ENCODE results near the gene ITLN2. TPM values are rescaled to one million over a fixed set of nuclear protein-coding genes. Genes with fewer than 3 reads are reported as not detected.

The ITLN2 gene
- total RNA-seq, 1 experiment from 2014 or later = 0.20 TPM

GRCh38 chr1:160950657-160951056 is 4.0 kb downstream of the ITLN2 start:
- TF ChIP-seq EGR1 (IDR thresholded peaks at IDR 0.05; ENCODE audit: low read depth) (no peak), EZH2 (IDR thresholded peaks at IDR 0.05) (no peak), ZBTB33 (IDR thresholded peaks at IDR 0.05; ENCODE audit: extremely low read depth, insufficient replicate concordance, low read length) (no peak), CEBPB (IDR thresholded peaks at IDR 0.05; ENCODE audit: low read depth) (no peak), POLR2A (IDR thresholded peaks at IDR 0.05; ENCODE audit: borderline replicate concordance, extremely low read depth, insufficient read depth, insufficient read length) (no peak), ZFX (IDR thresholded peaks at IDR 0.05) (no peak), REST (IDR thresholded peaks at IDR 0.05; ENCODE audit: low read depth) (no peak), SRF (IDR thresholded peaks at IDR 0.05; ENCODE audit: low read depth) (no peak), CBX3 (IDR thresholded peaks at IDR 0.05; ENCODE audit: low read depth) (no peak)
- RAD21 ChIA-PET (ENCODE audit: low non-redundant PET in 1 of 2, low total read pairs in 2 of 2, uncharacterized antibody in 2 of 2, unreplicated experiment in 2 of 2) = interaction anchor here in 1 of 2 experiments (1.3 kb wide), 1 partner anchor 114 kb away, joined by 3 read pairs; no protein-coding TSS in a partner anchor

More at GRCh38 chr1:160950657-160951056, 4.0 kb downstream of the ITLN2 start:
- BruUV-seq (replicated peaks) = no TSS peak
- DNase-seq (ENCODE audit: low read depth, low spot score) (no peak), ATAC-seq (no peak)
- no peak overlapping the region for H3K9ac ChIP-seq (ENCODE audit: low read length)
- CTCF ChIA-PET = interaction anchor here (0.7 to 4.7 kb wide), 10 partner anchors 9 to 275 kb away, joined by 3 to 46 read pairs (median 12); no protein-coding TSS in a partner anchor
- no peak overlapping the region for H3K27ac ChIP-seq (ENCODE audit: low read depth, low read length)
- H3K4me1 ChIP-seq (ENCODE audit: control insufficient read depth in 1 of 2, insufficient read depth in 2 of 2, low read length in 2 of 2) = peaks cover 0 to 8% of the 10 kb centered on the region in 2 experiments; a peak in 2 of 4 replicates
- H4K20me1 ChIP-seq (ENCODE audit: insufficient read depth) = no peaks in the 10 kb centered on the region
- H2AFZ ChIP-seq (ENCODE audit: low read depth, low read length, poor library complexity, severe bottlenecking) = no peak overlapping the region
- H3K9me2 ChIP-seq (ENCODE audit: insufficient read depth) = no peaks in the 10 kb centered on the region
- H3K27me3 ChIP-seq (ENCODE audit: insufficient read depth, low read length) = no peaks in the 10 kb centered on the region
- H3K79me2 ChIP-seq (ENCODE audit: insufficient read depth, low read length) = no peaks in the 10 kb centered on the region
- no peak overlapping the region for H3K4me3 ChIP-seq (replicated peaks in 1 of 2; ENCODE audit: low read depth in 1 of 2, low read length in 2 of 2)
- no peaks in the 10 kb centered on the region for H3K36me3 ChIP-seq (ENCODE audit: control insufficient read depth in 1 of 2, insufficient read depth in 2 of 2, low read length in 2 of 2)
- POLR2A ChIA-PET = no interaction called here
- intact Hi-C loops (cut with micrococcal nuclease) = loop anchor here (1.0 to 5.0 kb wide), 5 partner anchors 115 to 523 kb away; no protein-coding TSS in a partner anchor
- no peaks in the 10 kb centered on the region for H3K9me3 ChIP-seq (ENCODE audit: control insufficient read depth in 1 of 2, insufficient read depth in 1 of 2, low read depth in 1 of 2, low read length in 2 of 2)
- H3K4me2 ChIP-seq (ENCODE audit: low read length) = no peak overlapping the region

Data from HCT116 (cell line).